ENCODE measurements around the gene UBD.

UBD gene

GRCh38 chr6:29528988-29529560, 30.5 kb downstream of the UBD start:
- Histone ChIP-seq H3K9ac (ENCODE audit: low read depth, low read length) (no peak overlapping the region), H3K4me3 (ENCODE audit: low read length) (no peak overlapping the region), H3K36me3 (ENCODE audit: insufficient read depth, low read depth, low read length) (no peaks in the 10 kb centered on the region), H3K27ac (ENCODE audit: low read length) (no peak overlapping the region), H3K9me3 (ENCODE audit: insufficient read depth, low read depth, low read length) (no peaks in the 10 kb centered on the region), H3K27me3 (ENCODE audit: insufficient read depth, low read length) (no peaks in the 10 kb centered on the region), H3K4me1 (ENCODE audit: insufficient read depth, low read length) (peaks cover 11% of the 10 kb centered on the region)

GRCh38 chr6:29528300-29528931, 31.1 kb downstream of the UBD start:
- Histone ChIP-seq H3K4me3 (ENCODE audit: low read length) (no peak overlapping the region), H3K36me3 (ENCODE audit: insufficient read depth, low read depth, low read length) (no peaks in the 10 kb centered on the region), H3K4me1 (ENCODE audit: insufficient read depth, low read length) (peaks cover 11% of the 10 kb centered on the region), H3K9me3 (ENCODE audit: insufficient read depth, low read depth, low read length) (peaks cover 3% of the 10 kb centered on the region), H3K27me3 (ENCODE audit: insufficient read depth, low read length) (no peaks in the 10 kb centered on the region), H3K27ac (ENCODE audit: low read length) (no peak overlapping the region), H3K9ac (ENCODE audit: low read depth, low read length) (no peak overlapping the region)

- Histone ChIP-seq H3K4me3 (ENCODE audit: low read length) (no peak overlapping the region), H3K27me3 (ENCODE audit: insufficient read depth, low read length) (no peaks in the 10 kb centered on the region), H3K36me3 (ENCODE audit: insufficient read depth, low read depth, low read length) (no peaks in the 10 kb centered on the region), H3K4me1 (ENCODE audit: insufficient read depth, low read length) (peaks cover 11% of the 10 kb centered on the region), H3K27ac (ENCODE audit: low read length) (no peak overlapping the region), H3K9ac (ENCODE audit: low read depth, low read length) (no peak overlapping the region), H3K9me3 (ENCODE audit: insufficient read depth, low read depth, low read length) (peaks cover 8% of the 10 kb centered on the region)
Measured at GRCh38 chr6:29527564-29527963, 32.0 kb downstream of the UBD start.

- Histone ChIP-seq H3K27ac (ENCODE audit: low read length) (no peak overlapping the region), H3K4me1 (ENCODE audit: insufficient read depth, low read length) (peaks cover 11% of the 10 kb centered on the region), H3K4me3 (ENCODE audit: low read length) (no peak overlapping the region), H3K36me3 (ENCODE audit: insufficient read depth, low read depth, low read length) (no peaks in the 10 kb centered on the region), H3K9me3 (ENCODE audit: insufficient read depth, low read depth, low read length) (peaks cover 12% of the 10 kb centered on the region), H3K9ac (ENCODE audit: low read depth, low read length) (no peak overlapping the region), H3K27me3 (ENCODE audit: insufficient read depth, low read length) (no peaks in the 10 kb centered on the region)
Measured at GRCh38 chr6:29527126-29527525, 32.4 kb downstream of the UBD start.

- peaks cover 16% of the 10 kb centered on the region for H3K9me3 ChIP-seq (ENCODE audit: insufficient read depth, low read depth, low read length)
- H3K9ac ChIP-seq (ENCODE audit: low read depth, low read length), result no peak overlapping the region
- H3K27ac ChIP-seq (ENCODE audit: low read length), result no peak overlapping the region
- H3K4me3 ChIP-seq (ENCODE audit: low read length), result 0 out of 2 replicates have a peak overlapping the region, but pooled peaks have one; percentile 10
- peaks cover 11% of the 10 kb centered on the region for H3K4me1 ChIP-seq (ENCODE audit: insufficient read depth, low read length)
- H3K36me3 ChIP-seq (ENCODE audit: insufficient read depth, low read depth, low read length), result no peaks in the 10 kb centered on the region
- H3K27me3 ChIP-seq (ENCODE audit: insufficient read depth, low read length), result no peaks in the 10 kb centered on the region
Measured at GRCh38 chr6:29525311-29525639, 34.3 kb downstream of the UBD start.

GRCh38 chr6:29524444-29525310, 34.9 kb downstream of the UBD start:
- no peak overlapping the region for H3K9ac ChIP-seq (ENCODE audit: low read depth, low read length)
- H3K4me3 ChIP-seq (ENCODE audit: low read length), result 0 out of 2 replicates have a peak overlapping the region, but pooled peaks have one; percentile 10
- H3K36me3 ChIP-seq (ENCODE audit: insufficient read depth, low read depth, low read length), result no peaks in the 10 kb centered on the region
- peak overlapping the region; percentile 17 for H3K27ac ChIP-seq (ENCODE audit: low read length)
- peaks cover 16% of the 10 kb centered on the region for H3K9me3 ChIP-seq (ENCODE audit: insufficient read depth, low read depth, low read length)
- peaks cover 11% of the 10 kb centered on the region for H3K4me1 ChIP-seq (ENCODE audit: insufficient read depth, low read length)
- H3K27me3 ChIP-seq (ENCODE audit: insufficient read depth, low read length), result no peaks in the 10 kb centered on the region

- Histone ChIP-seq H3K27ac (ENCODE audit: low read length) (no peak overlapping the region), H3K4me1 (ENCODE audit: insufficient read depth, low read length) (peaks cover 11% of the 10 kb centered on the region), H3K36me3 (ENCODE audit: insufficient read depth, low read depth, low read length) (no peaks in the 10 kb centered on the region), H3K9me3 (ENCODE audit: insufficient read depth, low read depth, low read length) (peaks cover 16% of the 10 kb centered on the region), H3K27me3 (ENCODE audit: insufficient read depth, low read length) (no peaks in the 10 kb centered on the region), H3K9ac (ENCODE audit: low read depth, low read length) (no peak overlapping the region), H3K4me3 (ENCODE audit: low read length) (no peak overlapping the region)
Measured at GRCh38 chr6:29524044-29524443, 35.5 kb downstream of the UBD start.

- H3K27ac ChIP-seq (ENCODE audit: low read length), result no peak overlapping the region
- peaks cover 16% of the 10 kb centered on the region for H3K9me3 ChIP-seq (ENCODE audit: insufficient read depth, low read depth, low read length)
- no peak overlapping the region for H3K4me3 ChIP-seq (ENCODE audit: low read length)
- H3K27me3 ChIP-seq (ENCODE audit: insufficient read depth, low read length), result no peaks in the 10 kb centered on the region
- H3K4me1 ChIP-seq (ENCODE audit: insufficient read depth, low read length), result peaks cover 11% of the 10 kb centered on the region
- H3K9ac ChIP-seq (ENCODE audit: low read depth, low read length), result no peak overlapping the region
- no peaks in the 10 kb centered on the region for H3K36me3 ChIP-seq (ENCODE audit: insufficient read depth, low read depth, low read length)
Measured at GRCh38 chr6:29522227-29522626, 37.3 kb downstream of the UBD start.

- H3K9ac ChIP-seq (ENCODE audit: low read depth, low read length), result no peak overlapping the region
- H3K4me3 ChIP-seq (ENCODE audit: low read length), result no peak overlapping the region
- peaks cover 11% of the 10 kb centered on the region for H3K4me1 ChIP-seq (ENCODE audit: insufficient read depth, low read length)
- H3K9me3 ChIP-seq (ENCODE audit: insufficient read depth, low read depth, low read length), result peaks cover 16% of the 10 kb centered on the region
- H3K36me3 ChIP-seq (ENCODE audit: insufficient read depth, low read depth, low read length), result no peaks in the 10 kb centered on the region
- H3K27ac ChIP-seq (ENCODE audit: low read length), result no peak overlapping the region
- H3K27me3 ChIP-seq (ENCODE audit: insufficient read depth, low read length), result no peaks in the 10 kb centered on the region
Measured at GRCh38 chr6:29521006-29521680, 38.4 kb downstream of the UBD start.

- Histone ChIP-seq H3K4me3 (ENCODE audit: low read length) (no peak overlapping the region), H3K27me3 (ENCODE audit: insufficient read depth, low read length) (no peaks in the 10 kb centered on the region), H3K9me3 (ENCODE audit: insufficient read depth, low read depth, low read length) (peaks cover 16% of the 10 kb centered on the region), H3K4me1 (ENCODE audit: insufficient read depth, low read length) (peaks cover 8% of the 10 kb centered on the region; the same call in 1 of the 2 replicates), H3K27ac (ENCODE audit: low read length) (no peak overlapping the region), H3K9ac (ENCODE audit: low read depth, low read length) (no peak overlapping the region), H3K36me3 (ENCODE audit: insufficient read depth, low read depth, low read length) (no peaks in the 10 kb centered on the region)
Measured at GRCh38 chr6:29520232-29520631, 39.3 kb downstream of the UBD start.

GRCh38 chr6:29519291-29520010, 40.1 kb downstream of the UBD start:
- H3K4me1 ChIP-seq (ENCODE audit: insufficient read depth, low read length), result peaks cover 2% of the 10 kb centered on the region; the same call in 1 of the 2 replicates
- H3K27me3 ChIP-seq (ENCODE audit: insufficient read depth, low read length), result no peaks in the 10 kb centered on the region
- H3K9ac ChIP-seq (ENCODE audit: low read depth, low read length), result no peak overlapping the region
- H3K4me3 ChIP-seq (ENCODE audit: low read length), result no peak overlapping the region
- H3K27ac ChIP-seq (ENCODE audit: low read length), result no peak overlapping the region
- no peaks in the 10 kb centered on the region for H3K36me3 ChIP-seq (ENCODE audit: insufficient read depth, low read depth, low read length)
- H3K9me3 ChIP-seq (ENCODE audit: insufficient read depth, low read depth, low read length), result peaks cover 16% of the 10 kb centered on the region
